Measurements from ENCODE around the gene IREB2. TPM values are rescaled to one million over a fixed set of nuclear protein-coding genes. Genes with fewer than 3 reads are reported as not detected.
A peak's percentile ranks its signal among the peaks of the same experiment; 100 is the strongest.

Gene IREB2
- total RNA-seq = 10 to 100 TPM; 81.4 to 92.6 TPM
- 57.5 TPM for polyA plus RNA-seq (2013, experiment 1 of 2)
- 59.7 TPM for polyA plus RNA-seq (2013, experiment 2 of 2)
- long read RNA-seq, experiment 1, partial matches to known transcripts = 8 of 24 reads
- long read RNA-seq, experiment 1, other reads (novel, unspliced or antisense) = 16 of 24 reads
- long read RNA-seq, experiment 2, full-length matches to known transcripts = 32 of 65 reads
- long read RNA-seq, experiment 2, partial matches to known transcripts = 17 of 65 reads
- long read RNA-seq, experiment 2, other reads (novel, unspliced or antisense) = 16 of 65 reads
- long read RNA-seq, experiment 3, full-length matches to known transcripts = 37 of 76 reads
- long read RNA-seq, experiment 3, partial matches to known transcripts = 21 of 76 reads
- long read RNA-seq, experiment 3, other reads (novel, unspliced or antisense) = 18 of 76 reads
- long read RNA-seq, experiment 4, full-length matches to known transcripts = 5 of 48 reads
- long read RNA-seq, experiment 4, partial matches to known transcripts = 19 of 48 reads
- long read RNA-seq, experiment 4, other reads (novel, unspliced or antisense) = 24 of 48 reads

GRCh38 chr15:78437762-78438618 lies at the start of gene IREB2:
IREB2 (plus strand) TSS chr15:78438216; CDS start chr15:78438338, 122 bp downstream.
- Mint-ChIP-seq H3K4me3 (peak within 1 kb of the TSS; percentile 90), H3K27me3 (ENCODE audit: insufficient read depth) (no peaks in the 10 kb centered on the region), H3K9me3 (no peaks in the 10 kb centered on the region), H3K27ac (peak within 1 kb of the TSS; percentile 97), H3K4me1 (peaks cover 4% of the 10 kb centered on the region), H3K36me3 (ENCODE audit: low read depth) (peaks cover 31% of the 10 kb centered on the region)
- Histone ChIP-seq H3K9me3 (ENCODE audit: control insufficient read depth, low read length) (no peaks in the 10 kb centered on the region), H3K36me3 (ENCODE audit: control insufficient read depth, insufficient read depth, low read length) (peaks cover 34% of the 10 kb centered on the region), H3K9ac (ENCODE audit: extremely low read depth, low read length, poor library complexity, severe bottlenecking) (peak within 1 kb of the TSS; percentile 99), H3K27me3 (ENCODE audit: control insufficient read depth, insufficient read depth, low read length, poor library complexity, severe bottlenecking) (no peaks in the 10 kb centered on the region), H3K27ac (ENCODE audit: low read depth, low read length) (peak within 1 kb of the TSS; percentile 97), H3K4me3 (ENCODE audit: low read length) (peak within 1 kb of the TSS; percentile 90), H3K4me1 (ENCODE audit: control insufficient read depth, insufficient read depth, low read length) (no peaks in the 10 kb centered on the region)
- WGBS, 2 experiments (ENCODE audit: insufficient coverage in 1 of 2, insufficient read length in 1 of 2) = 0 to 2% methylated on average over 23 to 78 of the region's 78 CpGs
- peak; percentile 99 for DNase-seq
- no peak for TF ChIP-seq CTCF (conservative IDR thresholded peaks at IDR 0.05)

- peaks cover 14% of the 10 kb centered on the region for H3K4me1 Mint-ChIP-seq
- TF ChIP-seq CTCF (conservative IDR thresholded peaks at IDR 0.05) = no peak
- WGBS, 2 experiments (ENCODE audit: insufficient coverage in 1 of 2, insufficient read length in 1 of 2) = 92 to 93% methylated on average over 11 to 12 of the region's 12 CpGs
Observed at GRCh38 chr15:78388865-78389264, 49.2 kb upstream of the IREB2 start.

GRCh38 chr15:78389322-78389721 lies 48.7 kb upstream of the IREB2 start:
- no peak for TF ChIP-seq CTCF (conservative IDR thresholded peaks at IDR 0.05)
- Histone ChIP-seq H3K27ac (ENCODE audit: low read depth, low read length) (peak overlapping the region; percentile 70), H3K4me1 (ENCODE audit: control insufficient read depth, insufficient read depth, low read length) (no peaks in the 10 kb centered on the region), H3K4me3 (ENCODE audit: low read length) (no peak overlapping the region), H3K9ac (ENCODE audit: extremely low read depth, low read length, poor library complexity, severe bottlenecking) (no peak overlapping the region), H3K27me3 (ENCODE audit: control insufficient read depth, insufficient read depth, low read length, poor library complexity, severe bottlenecking) (no peaks in the 10 kb centered on the region), H3K9me3 (ENCODE audit: control insufficient read depth, low read length) (no peaks in the 10 kb centered on the region), H3K36me3 (ENCODE audit: control insufficient read depth, insufficient read depth, low read length) (no peaks in the 10 kb centered on the region)
- H3K27ac Mint-ChIP-seq = no peak overlapping the region
- H3K9me3 Mint-ChIP-seq = no peaks in the 10 kb centered on the region
- DNase-seq = no peak
- WGBS, 2 experiments (ENCODE audit: insufficient coverage in 1 of 2, insufficient read length in 1 of 2) = 55 to 61% methylated on average over 5 to 7 of the region's 7 CpGs
- peaks cover 3% of the 10 kb centered on the region for H3K27me3 Mint-ChIP-seq (ENCODE audit: insufficient read depth)
- H3K4me3 Mint-ChIP-seq = no peak overlapping the region
- H3K4me1 Mint-ChIP-seq = peaks cover 19% of the 10 kb centered on the region
- H3K36me3 Mint-ChIP-seq (ENCODE audit: low read depth) = no peaks in the 10 kb centered on the region

More at GRCh38 chr15:78388865-78389264, 49.2 kb upstream of the IREB2 start:
- Histone ChIP-seq H3K4me1 (ENCODE audit: control insufficient read depth, insufficient read depth, low read length) (no peaks in the 10 kb centered on the region), H3K27ac (ENCODE audit: low read depth, low read length) (peak overlapping the region; percentile 70), H3K4me3 (ENCODE audit: low read length) (no peak overlapping the region), H3K27me3 (ENCODE audit: control insufficient read depth, insufficient read depth, low read length, poor library complexity, severe bottlenecking) (no peaks in the 10 kb centered on the region), H3K36me3 (ENCODE audit: control insufficient read depth, insufficient read depth, low read length) (no peaks in the 10 kb centered on the region), H3K9ac (ENCODE audit: extremely low read depth, low read length, poor library complexity, severe bottlenecking) (no peak overlapping the region), H3K9me3 (ENCODE audit: control insufficient read depth, low read length) (no peaks in the 10 kb centered on the region)
- H3K27ac Mint-ChIP-seq = no peak overlapping the region
- H3K27me3 Mint-ChIP-seq (ENCODE audit: insufficient read depth) = peaks cover 5% of the 10 kb centered on the region
- no peak for DNase-seq
- no peak overlapping the region for H3K4me3 Mint-ChIP-seq
- no peaks in the 10 kb centered on the region for H3K9me3 Mint-ChIP-seq
- H3K36me3 Mint-ChIP-seq (ENCODE audit: low read depth) = no peaks in the 10 kb centered on the region

All from endodermal cell (in vitro differentiated cells).